NCI-H1092 treated with DMSO at 0.1 percent for 48 hours (cell line): ENCODE measurements around the gene OR2T3.
"Not testable (repeated sequence)": the region's sequence is repeated elsewhere in the genome, so short reads cannot be mapped to it uniquely, and the experiment has no call there.

Experiments used
- DNase-seq: peaks from one replicate; lab custom pipeline; 2025; lab: John Stamatoyannopoulos, UW

OR2T3 gene

DNA sequence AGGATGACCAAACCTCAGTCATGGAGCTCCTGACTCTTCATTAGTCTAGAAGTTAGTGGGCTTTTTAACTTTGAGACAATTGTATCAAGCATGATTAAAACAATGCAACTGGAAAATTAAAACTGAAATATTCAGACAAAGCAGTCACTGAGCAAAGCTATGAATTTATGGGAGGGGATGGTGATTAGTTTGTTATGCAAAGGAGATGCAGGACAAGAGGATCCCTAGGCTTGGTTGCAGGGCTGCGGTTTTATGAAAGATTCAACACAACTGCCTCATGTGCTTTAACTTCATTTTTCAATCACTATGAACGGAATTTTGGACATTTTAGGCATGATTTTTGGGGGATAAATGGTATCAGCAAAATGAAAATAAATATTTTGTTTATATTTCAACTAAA is 1.0 kb upstream of the OR2T3 start:
- not testable (repeated sequence) for DNase-seq

DNA sequence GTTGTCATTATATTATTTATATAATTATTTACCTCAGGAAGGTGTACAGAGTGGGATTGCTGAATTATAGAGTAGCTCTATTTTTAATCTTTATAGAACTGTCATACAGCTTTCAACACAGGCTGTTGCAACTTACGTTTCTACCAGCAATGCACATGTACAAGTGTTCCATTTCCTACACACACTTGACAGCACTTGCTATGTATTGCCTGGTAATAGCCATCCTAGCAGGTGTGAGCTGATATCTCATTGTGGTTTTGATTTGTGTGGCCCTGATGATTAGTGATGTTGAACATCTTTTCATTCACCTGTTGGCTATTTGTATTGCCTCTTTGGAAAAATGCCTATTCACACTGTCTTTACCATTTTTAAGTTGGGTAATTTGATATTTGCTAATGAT is 2.5 kb downstream of the OR2T3 start:
- not testable (repeated sequence) for DNase-seq

DNA sequence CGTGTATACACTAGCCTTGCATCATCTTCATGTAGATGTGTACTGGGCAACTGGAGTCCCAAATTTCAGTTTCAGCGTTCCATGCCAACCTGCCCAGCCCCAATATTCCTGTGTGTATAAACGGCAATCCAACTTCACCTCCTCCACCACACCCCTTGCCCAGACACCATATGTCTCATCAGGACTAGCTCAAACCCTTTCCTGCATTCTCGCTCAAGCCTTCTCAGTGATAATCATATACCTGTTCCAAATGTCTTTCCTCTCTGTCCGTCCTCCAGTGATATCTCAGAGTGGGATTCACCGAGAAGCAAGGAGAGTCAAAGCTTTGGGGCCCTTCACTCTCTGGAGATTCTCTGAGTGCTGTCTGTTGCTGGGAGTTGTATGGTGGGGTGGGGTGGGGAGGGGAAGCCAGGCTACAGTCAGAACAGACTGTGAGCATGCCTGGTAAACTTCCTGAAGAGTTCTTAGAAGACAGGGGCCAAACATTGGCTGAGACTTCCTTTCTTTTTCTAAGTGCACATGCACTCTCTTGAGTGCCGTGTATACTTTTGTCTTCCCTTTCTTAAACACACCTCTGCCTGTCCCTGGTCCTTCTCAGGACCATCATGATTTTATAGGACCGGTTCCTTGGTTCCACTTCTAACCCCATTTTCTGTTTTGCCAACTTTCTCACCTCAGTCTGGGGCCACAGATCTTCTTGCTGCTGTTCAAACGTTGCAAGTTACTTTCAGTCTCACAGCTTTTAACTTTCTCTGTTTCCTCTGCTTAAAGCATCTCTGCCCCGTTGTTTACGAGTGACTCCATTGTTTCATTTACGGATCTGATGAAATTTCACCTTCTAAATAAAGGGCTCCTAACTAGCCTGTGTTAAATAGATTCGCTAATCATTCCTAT is 8.8 kb downstream of the OR2T3 start:
- DNase-seq = not testable (repeated sequence)

DNA sequence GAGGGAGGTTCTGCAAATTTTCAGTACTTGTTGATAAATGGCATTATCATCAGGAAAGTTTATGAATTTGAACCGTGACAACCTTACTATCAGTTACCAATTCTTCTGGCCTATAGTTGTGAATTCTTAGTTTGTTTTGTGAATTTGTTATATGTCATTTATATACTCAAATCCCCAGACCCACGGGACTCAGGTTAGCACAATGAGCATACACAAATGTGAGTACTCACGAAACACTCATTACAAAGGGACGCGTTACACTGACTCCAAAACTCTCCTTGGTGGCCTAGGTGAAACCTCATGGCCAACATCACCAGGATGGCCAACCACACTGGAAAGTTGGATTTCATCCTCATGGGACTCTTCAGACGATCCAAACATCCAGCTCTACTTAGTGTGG is 15.1 kb downstream of the OR2T3 start, which contains the start of gene OR2T5:
Gene OR2T5, plus strand, starts transcription at position 301 of the 400 bp plus-strand sequence. Its CDS starts 0 bp downstream, at position 301.
- not testable (repeated sequence) for DNase-seq

DNA sequence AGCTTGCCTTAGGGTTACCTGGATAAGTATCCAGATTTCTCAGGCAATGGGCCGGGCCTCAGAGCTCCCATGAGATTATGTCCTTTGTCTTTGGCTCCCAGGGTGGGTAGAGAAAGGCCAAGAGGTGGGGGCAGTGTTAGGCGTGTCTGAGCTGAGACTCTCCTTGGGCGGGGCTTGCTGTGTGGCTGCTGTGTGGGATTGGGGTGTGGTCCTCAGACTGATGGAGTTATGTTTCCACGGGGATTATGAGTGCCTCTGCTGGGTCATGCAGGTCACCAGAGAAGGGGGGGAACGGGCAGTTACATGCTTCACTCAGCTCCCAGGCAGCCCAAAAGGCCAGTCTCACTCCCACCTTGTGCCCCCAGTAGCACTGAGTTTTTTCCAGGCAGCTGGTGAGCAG is 23.5 kb downstream of the OR2T3 start:
- not testable (repeated sequence) for DNase-seq

DNA sequence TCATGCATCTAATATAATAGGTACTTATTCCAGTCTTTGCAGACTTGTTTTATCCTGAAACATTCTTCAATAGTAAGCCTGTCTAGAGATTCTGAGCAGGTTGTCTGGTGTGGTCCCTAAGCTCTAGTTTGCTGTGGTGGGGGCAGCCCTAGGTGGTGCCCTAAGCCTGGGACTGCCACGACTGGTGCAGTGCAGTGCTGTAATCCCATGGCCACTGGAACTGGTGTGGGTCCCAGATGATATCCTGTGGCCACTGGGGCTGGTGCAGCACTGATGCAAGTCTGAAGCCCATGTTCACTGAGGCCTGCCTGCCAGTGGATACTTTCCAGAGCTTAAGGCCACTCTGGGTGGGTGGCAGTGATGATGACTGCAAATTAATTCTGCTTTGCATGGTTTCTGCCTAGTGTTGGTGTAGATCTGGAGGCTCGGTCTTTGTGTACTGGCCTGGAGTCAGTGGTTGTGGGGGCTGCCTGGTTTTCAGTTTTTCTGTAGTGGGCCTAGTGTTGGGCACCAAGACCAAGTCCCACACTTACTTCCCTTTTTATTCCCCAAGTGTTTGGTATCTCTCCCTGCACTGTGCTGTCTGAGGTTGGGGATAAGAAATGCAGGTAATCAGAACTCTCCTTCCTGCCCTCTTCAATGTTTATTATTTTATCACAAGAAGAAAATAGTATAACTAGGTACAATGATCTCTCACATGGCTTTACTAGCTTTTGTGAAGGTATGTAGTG is 27.3 kb downstream of the OR2T3 start:
- not testable (repeated sequence) for DNase-seq

DNA sequence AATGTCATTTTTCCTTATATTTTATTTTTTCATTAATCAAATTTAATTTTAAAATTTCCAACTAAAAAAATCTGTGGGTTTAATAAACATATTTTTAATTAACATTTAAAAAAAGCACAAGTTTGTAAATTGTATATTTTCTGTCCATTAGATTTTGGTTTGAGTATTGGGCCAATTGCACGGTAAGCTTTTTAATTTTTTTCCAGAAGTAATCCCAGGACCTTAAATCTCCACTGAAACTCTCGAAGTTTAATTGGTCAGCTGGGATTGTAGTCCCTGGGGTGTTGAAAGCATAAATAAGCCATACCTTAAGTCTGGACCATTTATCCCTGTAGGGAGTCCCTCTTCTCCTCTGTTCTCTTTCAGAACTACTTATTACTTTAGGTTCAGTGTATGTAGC is 34.6 kb downstream of the OR2T3 start, which contains the start of gene OR2G6:
Gene OR2G6, plus strand, starts transcription at position 301 of the 400 bp plus-strand sequence. CDS start 13,574 bp downstream, outside the sequence.
- not testable (repeated sequence) for DNase-seq

DNA sequence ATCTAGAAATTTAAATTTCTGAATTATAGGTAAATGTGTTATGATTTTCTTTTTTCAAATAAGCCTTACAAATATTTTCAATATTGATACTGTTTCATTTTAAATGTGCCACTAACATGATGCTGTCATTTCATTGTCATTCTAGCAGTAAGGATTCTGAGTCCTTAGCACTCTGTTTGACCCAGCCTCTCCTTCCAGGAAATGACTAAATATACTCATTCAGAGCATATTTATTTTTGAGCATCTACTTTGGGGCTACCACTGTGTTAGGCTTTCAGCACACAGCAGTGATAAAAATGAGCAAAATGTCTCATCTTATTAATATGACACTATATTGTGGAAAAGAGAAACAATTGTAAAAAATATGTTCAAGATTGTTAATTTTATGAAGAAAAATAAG is 37.1 kb downstream of the OR2T3 start:
- DNase-seq = not testable (repeated sequence)

DNA sequence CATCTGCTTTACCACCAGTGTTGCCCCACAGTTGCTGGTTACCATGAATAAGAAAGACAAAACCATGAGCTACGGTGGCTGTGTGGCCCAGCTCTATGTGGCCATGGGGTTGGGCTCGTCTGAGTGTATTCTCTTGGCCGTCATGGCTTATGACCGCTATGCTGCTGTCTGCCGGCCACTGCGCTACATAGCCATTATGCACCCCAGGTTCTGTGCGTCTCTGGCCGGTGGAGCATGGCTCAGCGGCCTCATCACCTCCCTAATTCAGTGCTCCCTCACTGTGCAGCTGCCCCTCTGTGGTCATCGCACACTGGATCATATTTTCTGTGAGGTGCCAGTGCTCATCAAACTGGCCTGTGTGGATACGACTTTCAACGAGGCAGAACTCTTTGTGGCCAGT is 48.7 kb downstream of the OR2T3 start:
- DNase-seq = no peak
